GM12874 (cell line): Measurements from ENCODE around the gene KMT2B.

Experiments
- CTCF ChIP-seq: IDR thresholded peaks from 2 replicates; pipeline ENCODE4 v1.5.1; 2011; ENCODE audit warnings: low read depth, mild to moderate bottlenecking, control low read depth, low read length, moderate library complexity; ENCODE audit not compliant: insufficient read depth

Gene KMT2B

GRCh38 chr19:35777961-35778360 is 60.2 kb downstream of the KMT2B start:
- no peak for TF ChIP-seq CTCF

- no peak for TF ChIP-seq CTCF
These were observed 61.2 kb downstream of the KMT2B start for GRCh38 chr19:35779033-35779432.

DNA sequence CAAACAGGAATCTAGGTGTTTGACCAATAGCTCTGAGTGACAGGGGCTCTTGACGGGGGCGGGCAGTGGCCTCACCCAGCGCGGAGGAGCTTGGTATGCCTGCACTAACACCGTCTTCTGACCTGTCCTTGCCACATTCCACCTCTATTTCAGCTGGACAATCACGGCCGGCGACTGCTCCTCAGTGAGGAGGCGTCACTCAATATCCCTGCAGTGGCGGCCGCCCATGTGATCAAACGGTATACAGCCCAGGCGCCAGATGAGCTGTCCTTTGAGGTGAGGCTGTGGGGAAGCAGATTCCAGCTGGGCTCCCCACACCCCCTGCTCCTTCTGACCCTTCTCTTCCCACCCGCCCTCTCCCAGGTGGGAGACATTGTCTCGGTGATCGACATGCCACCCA is 62.3 kb downstream of the KMT2B start:
- no peak for TF ChIP-seq CTCF

DNA sequence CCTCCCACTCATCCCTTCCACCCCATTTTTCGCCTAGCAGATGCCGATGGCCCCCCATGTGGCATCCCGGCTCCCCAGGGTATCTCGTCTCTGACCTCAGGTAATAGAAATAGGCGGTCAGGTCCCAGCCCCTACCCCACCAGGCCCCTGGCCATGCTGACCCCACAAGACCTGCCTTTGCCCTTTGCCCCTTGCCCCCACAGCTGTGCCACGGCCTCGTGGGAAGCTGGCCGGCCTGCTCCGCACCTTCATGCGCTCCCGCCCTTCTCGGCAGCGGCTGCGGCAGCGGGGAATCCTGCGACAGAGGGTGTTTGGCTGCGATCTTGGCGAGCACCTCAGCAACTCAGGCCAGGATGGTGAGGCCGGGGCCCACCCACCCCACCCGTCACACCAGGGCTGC is 62.9 kb downstream of the KMT2B start:
- no peak for TF ChIP-seq CTCF

GRCh38 chr19:35781650-35782049 is 63.8 kb downstream of the KMT2B start:
- TF ChIP-seq CTCF: no peak

GRCh38 chr19:35782589-35782988 is 64.8 kb downstream of the KMT2B start:
- TF ChIP-seq CTCF: no peak

DNA sequence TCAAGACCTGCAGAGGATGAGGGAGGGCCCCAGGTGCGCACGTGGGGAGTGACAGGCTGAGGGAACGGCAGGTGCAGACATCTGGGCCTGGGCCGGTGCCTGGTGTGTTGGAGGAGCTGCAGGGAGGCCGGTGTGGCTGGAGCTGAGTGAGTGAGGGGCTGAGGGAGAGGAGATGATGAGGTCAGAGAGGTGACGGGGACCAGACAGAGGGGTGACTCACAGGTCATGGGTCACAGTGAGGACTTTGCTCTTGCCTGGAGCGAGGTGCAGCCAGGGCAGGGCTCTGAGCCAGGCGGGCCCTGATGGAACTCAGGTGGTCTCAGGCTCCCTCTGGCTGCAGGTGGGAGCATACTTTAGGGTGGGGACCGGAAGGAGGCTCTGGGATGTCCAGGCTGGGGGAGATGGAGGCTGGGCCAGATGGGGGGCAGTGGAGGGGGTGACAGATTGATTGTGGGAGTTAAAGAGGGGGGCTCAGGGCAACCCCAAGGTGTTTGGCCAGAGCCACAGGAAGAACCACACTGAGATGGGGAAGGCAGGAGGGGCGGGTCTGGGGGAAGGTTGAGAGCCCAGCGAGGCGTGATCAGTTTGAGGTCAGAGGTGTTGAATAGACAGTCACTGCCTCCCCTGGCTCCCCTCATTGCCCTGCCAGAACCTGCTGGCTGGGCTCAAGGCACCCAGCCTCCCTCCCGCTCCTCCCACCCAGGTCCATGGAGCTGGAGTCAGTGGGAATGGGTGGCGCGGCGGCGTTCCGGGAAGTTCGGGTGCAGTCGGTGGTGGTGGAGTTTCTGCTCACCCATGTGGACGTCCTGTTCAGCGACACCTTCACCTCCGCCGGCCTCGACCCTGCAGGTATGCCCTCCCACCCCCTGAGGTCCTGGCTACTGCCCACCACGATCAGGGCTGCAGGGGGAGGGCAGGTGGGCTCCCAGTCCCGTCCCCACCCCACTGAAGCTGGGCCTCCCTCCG is 65.9 kb downstream of the KMT2B start:
- no peak for TF ChIP-seq CTCF
